GM12878 (cell line): ENCODE results near the gene GRXCR1.

Source experiments
- BHLHE40 ChIP-seq, 2 experiments: fragments of 450-650 bp in 1 of 2; IDR thresholded peaks; 2 replicates each; pipeline ENCODE4 v1.6.1; 2011 to 2017; ENCODE audit warnings: low read depth in 2 of 2, borderline replicate concordance in 1 of 2, improper control_type of control experiment in 1 of 2, low read length in 1 of 2, mild to moderate bottlenecking in 1 of 2
- CBX5 ChIP-seq: sonication (generic); IDR thresholded peaks from 2 replicates; pipeline ENCODE4 v1.6.1; 2016; ENCODE audit warnings: low read depth, moderate library complexity, mild to moderate bottlenecking, inconsistent platforms
- CHD2 ChIP-seq: IDR thresholded peaks from 2 replicates; pipeline ENCODE4 v1.6.1; 2011; ENCODE audit warnings: low read depth, low read length, improper control_type of control experiment, borderline replicate concordance
- CTCF ChIP-seq, 3 experiments: IDR thresholded peaks in 2 of 3; conservative IDR thresholded peaks in 1 of 3; 2 replicates each; pipeline ENCODE4 v1.5.1; 2011; ENCODE audit warnings: low read depth in 3 of 3, low read length in 3 of 3, mild to moderate bottlenecking in 3 of 3, control low read depth in 2 of 3, moderate library complexity in 2 of 3, inconsistent platforms in 1 of 3, mixed read lengths in 1 of 3; ENCODE audit not compliant: control insufficient read depth in 2 of 3, insufficient read depth in 1 of 3; ENCODE audit errors: extremely low read depth in 1 of 3
- EZH2 ChIP-seq: IDR thresholded peaks from 2 replicates; pipeline ENCODE4 v1.6.1; 2012; ENCODE audit warnings: low read depth, mild to moderate bottlenecking, control low read depth, inconsistent platforms, low read length, borderline replicate concordance; ENCODE audit not compliant: control insufficient read depth
- MEF2A ChIP-seq: IDR thresholded peaks from 2 replicates; pipeline ENCODE4 v1.6.1; 2011; ENCODE audit warnings: low read depth, mild to moderate bottlenecking, low read length, moderate library complexity; ENCODE audit not compliant: insufficient read depth
- POLR2A ChIP-seq: IDR thresholded peaks from 2 replicates; pipeline ENCODE4 v1.6.1; 2011; ENCODE audit warnings: low read depth, mild to moderate bottlenecking, low read length
- SIN3A ChIP-seq: IDR thresholded peaks from 2 replicates; pipeline ENCODE4 v1.6.1; 2012; ENCODE audit warnings: low read depth, low read length, improper control_type of control experiment
- SMC3 ChIP-seq: IDR thresholded peaks from 2 replicates; pipeline ENCODE4 v1.6.1; 2011; ENCODE audit warnings: low read length, improper control_type of control experiment, borderline replicate concordance
- SRF ChIP-seq, 2 experiments: IDR thresholded peaks; 2 replicates each; pipeline ENCODE4 v1.6.1; 2011; ENCODE audit warnings: low read depth in 2 of 2, low read length in 2 of 2, mild to moderate bottlenecking in 1 of 2, moderate library complexity in 1 of 2
- TARDBP ChIP-seq: IDR thresholded peaks from 2 replicates; pipeline ENCODE4 v1.6.1; 2016; ENCODE audit warnings: borderline replicate concordance
- TCF12 ChIP-seq: IDR thresholded peaks from 2 replicates; pipeline ENCODE4 v1.6.1; 2011; ENCODE audit warnings: low read depth, mild to moderate bottlenecking, low read length
- YY1 ChIP-seq: IDR thresholded peaks from 2 replicates; pipeline ENCODE4 v1.6.1; 2011; ENCODE audit warnings: low read depth, mild to moderate bottlenecking, low read length
- ZNF274 ChIP-seq: IDR thresholded peaks from one replicate; pipeline ENCODE4 v1.8.0; 2011; ENCODE audit not compliant: insufficient read length, insufficient read depth

- TF ChIP-seq SMC3, result no peak
- no peak for TF ChIP-seq CTCF (IDR thresholded peaks at IDR 0.05 in 2 of 3, conservative IDR thresholded peaks at IDR 0.05 in 1 of 3; ENCODE audit: control insufficient read depth in 2 of 3, extremely low read depth in 1 of 3, insufficient read depth in 1 of 3, low read depth in 3 of 3, low read length in 3 of 3)
- TF ChIP-seq BHLHE40 (IDR thresholded peaks at IDR 0.05; ENCODE audit: borderline replicate concordance in 1 of 2, low read depth in 2 of 2, low read length in 1 of 2), result no peak
- no peak for TF ChIP-seq EZH2
- no peak for TF ChIP-seq CHD2
- TF ChIP-seq ZNF274, result no peak
- no peak for TF ChIP-seq SRF (IDR thresholded peaks at IDR 0.05; ENCODE audit: low read depth in 2 of 2, low read length in 2 of 2)
- no peak for TF ChIP-seq YY1
- TF ChIP-seq SIN3A, result no peak
- no peak for TF ChIP-seq TCF12
- no peak for TF ChIP-seq CBX5
- no peak for TF ChIP-seq POLR2A
- TF ChIP-seq TARDBP, result no peak
- no peak for TF ChIP-seq MEF2A
Observed at GRCh38 chr4:43071069-43071468, 178.6 kb downstream of the GRXCR1 start.
